ENCODE measurements around the gene MELK.

DNA sequence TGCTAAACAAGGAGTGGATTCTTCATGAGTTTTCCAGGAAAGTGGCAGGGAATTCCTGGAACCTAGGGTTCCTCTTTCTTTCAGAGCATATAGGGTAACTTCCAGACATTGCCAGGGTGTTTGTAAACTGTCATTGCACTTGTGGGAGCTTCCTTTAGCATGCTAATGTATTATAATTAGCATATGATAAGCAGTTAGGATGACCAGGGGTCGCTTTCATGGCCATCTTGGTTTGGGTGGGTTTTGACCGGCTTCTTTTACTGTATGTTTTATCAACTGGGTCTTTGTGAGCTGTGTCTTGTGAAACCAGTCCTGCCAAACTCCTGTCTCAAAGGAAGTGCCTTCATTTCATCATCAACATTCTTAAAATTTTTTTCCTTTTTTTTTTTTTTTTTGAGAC, 11.9 kb upstream of the MELK start:
- TF ChIP-seq GATAD2A (CRISPR knock-in tag; IDR thresholded peaks at IDR 0.05) (no peak), ESRRA (CRISPR knock-in tag; IDR thresholded peaks at IDR 0.05; ENCODE audit: low read depth) (no peak), ZNF570 (CRISPR knock-in tag; IDR thresholded peaks at IDR 0.05; ENCODE audit: borderline replicate concordance) (no peak)
